ENCODE measurements around the gene ORAI1.
A peak's percentile ranks its signal among the peaks of the same experiment; 100 is the strongest.

Gene ORAI1

DNA sequence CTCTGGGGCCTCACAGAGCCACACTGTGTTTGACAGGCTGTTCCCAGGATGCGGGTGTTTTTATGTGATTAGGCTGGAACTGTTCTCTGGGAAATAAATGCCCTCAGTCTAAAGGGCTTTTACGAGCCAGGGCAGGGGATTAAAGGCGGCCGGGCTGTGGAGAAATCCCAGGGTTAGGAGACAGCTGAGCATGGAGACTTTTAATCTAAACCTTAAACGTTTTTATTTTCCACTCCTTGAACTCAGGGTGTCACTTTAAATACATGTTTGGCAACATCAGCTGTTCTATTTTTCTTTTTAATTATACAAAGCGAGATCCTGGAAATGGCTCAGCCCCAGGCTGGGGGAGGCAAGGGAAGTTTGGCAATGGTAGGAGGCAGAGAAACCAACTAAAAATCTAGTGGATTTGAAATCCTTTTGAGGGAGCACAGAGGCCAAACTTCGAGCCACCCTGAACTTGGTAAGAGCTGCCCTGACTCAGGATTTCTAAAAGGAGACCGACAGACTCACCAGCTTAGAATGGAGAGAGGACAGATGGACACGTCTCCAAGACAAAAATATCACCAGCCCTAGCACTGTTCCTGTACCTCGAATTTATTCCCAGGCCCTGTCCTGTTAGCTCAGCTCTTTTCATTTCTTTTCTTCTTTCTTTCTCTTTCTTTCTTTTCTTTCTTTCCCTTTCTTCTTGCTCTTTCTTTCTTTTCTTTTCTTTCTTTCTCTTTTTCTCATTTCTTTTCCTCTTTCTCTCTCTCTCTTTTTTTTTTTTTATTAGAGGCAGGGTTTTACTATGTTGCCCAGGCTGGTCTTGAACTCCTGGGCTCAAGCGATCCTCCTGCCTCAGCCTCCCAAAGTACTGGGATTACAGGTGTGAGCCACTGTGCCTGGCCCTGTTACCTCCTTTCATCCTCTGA lies 15.8 kb upstream of the ORAI1 start:
- TF ChIP-seq, protein P1, sequence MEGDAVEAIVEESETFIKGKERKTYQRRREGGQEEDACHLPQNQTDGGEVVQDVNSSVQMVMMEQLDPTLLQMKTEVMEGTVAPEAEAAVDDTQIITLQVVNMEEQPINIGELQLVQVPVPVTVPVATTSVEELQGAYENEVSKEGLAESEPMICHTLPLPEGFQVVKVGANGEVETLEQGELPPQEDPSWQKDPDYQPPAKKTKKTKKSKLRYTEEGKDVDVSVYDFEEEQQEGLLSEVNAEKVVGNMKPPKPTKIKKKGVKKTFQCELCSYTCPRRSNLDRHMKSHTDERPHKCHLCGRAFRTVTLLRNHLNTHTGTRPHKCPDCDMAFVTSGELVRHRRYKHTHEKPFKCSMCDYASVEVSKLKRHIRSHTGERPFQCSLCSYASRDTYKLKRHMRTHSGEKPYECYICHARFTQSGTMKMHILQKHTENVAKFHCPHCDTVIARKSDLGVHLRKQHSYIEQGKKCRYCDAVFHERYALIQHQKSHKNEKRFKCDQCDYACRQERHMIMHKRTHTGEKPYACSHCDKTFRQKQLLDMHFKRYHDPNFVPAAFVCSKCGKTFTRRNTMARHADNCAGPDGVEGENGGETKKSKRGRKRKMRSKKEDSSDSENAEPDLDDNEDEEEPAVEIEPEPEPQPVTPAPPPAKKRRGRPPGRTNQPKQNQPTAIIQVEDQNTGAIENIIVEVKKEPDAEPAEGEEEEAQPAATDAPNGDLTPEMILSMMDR (IDR thresholded peaks at IDR 0.05; ENCODE audit: low read length, missing control alignments): no peak
- peak; percentile 34 for DNase-seq (ENCODE audit: low read depth)
- H3K4me3 ChIP-seq (replicated peaks; ENCODE audit: low read depth, low read length): no peak overlapping the region

DNA sequence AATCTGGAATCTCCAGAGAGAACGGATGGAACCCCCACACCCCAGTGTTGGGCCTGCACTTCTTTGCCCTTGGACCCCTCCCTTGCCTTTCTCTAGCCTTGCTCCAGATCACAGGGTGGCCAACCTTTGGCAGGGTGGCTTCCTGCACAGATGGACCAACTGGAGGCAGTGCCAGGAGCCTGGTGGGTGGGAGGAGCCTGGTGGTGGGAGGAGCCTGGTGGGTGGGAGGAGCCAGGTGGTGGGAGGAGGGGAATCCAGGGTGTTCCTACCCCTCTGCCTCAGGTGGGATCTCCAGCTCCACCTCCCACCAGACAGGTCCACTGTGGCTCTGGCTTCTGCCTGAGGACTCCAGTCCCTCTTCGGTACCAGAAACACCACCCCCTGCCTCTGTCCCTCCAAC lies 15.0 kb upstream of the ORAI1 start:
- no peak overlapping the region for H3K4me3 ChIP-seq (replicated peaks; ENCODE audit: low read depth, low read length)
- TF ChIP-seq, protein P1 (IDR thresholded peaks at IDR 0.05; ENCODE audit: low read length, missing control alignments): no peak
- DNase-seq (ENCODE audit: low read depth): no peak

DNA sequence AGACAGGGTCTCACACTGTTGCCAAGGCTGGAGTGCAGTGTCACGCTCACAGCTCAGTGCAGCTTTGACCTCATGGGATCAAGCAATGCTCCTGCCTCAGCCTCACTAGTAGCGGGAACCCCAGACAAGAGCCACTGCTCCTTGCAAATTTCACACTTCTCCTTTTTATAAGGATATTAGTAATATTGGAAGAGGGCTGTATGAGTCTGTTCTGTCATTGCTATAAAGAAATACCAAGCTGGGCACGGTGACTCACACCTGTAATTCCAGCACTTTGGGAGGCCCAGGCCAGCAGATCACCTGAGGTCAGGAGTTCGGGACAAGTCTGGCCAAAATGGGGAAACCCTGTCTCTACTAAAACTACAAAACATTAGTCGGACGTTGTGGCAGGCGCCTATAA lies 12.9 kb upstream of the ORAI1 start:
- TF ChIP-seq, protein P1 (IDR thresholded peaks at IDR 0.05; ENCODE audit: low read length, missing control alignments): no peak

DNA sequence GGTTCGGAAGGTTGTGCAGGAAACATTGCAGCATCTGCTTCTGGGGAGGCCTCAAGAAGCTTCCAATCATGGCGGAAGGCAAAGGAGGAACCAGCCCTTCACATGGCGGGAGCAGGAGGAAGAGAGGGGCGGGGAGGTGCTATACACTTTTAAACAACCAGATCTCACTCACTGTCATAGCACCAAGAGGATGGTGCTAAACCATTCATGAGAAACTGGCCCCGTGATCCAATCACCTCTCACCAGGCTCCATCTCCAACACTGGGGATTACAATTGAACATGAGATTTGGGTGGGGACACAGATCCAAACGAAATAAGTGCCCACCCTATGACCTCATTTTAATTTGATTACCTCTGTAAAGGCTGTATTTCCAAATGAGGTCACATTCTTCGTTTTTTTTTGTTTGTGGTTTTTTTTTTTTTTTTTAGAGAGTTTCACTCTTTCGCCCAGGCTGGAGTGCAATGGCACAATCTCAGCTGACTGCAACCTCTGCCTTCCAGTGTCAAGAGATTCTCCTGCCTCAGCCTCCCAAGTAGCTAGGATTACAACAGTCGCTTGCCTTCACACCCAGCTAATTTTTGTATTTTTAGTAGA lies 11.4 kb upstream of the ORAI1 start:
- no peak overlapping the region for H3K4me3 ChIP-seq (replicated peaks; ENCODE audit: low read depth, low read length)
- TF ChIP-seq, protein P1 (IDR thresholded peaks at IDR 0.05; ENCODE audit: low read length, missing control alignments): no peak
- DNase-seq (ENCODE audit: low read depth): no peak

More for the DNA sequence above, 12.9 kb upstream of the ORAI1 start:
- DNase-seq (ENCODE audit: low read depth): no peak
- no peak overlapping the region for H3K4me3 ChIP-seq (replicated peaks; ENCODE audit: low read depth, low read length)

DNA sequence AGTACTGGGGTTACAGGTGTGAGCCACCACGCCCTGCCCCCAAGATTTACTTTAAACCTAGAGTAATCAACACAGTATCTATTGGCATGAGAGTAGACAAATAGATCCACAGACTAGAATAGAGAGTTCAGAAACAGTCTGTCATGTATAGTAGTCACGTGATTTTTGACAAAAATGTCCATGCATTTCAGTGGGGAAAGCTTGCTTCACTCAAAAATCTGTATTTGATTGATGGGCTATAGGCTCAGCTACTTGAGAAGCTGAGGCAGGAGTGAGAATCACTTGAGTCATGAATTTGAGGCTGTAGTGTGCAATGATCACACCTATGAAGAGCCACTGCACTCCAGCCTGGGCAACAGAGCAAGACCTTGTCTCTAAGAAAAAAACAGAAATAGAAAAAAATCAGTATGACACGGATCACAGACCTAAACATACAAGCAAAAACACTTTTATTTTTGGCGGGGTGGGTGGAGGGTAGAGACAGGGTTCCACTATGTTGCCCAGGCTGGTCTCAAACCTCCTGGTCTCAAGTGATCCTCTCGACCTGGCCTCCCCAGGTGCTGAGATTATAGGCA lies 7.6 kb upstream of the ORAI1 start:
- no peak overlapping the region for H3K4me3 ChIP-seq (replicated peaks; ENCODE audit: low read depth, low read length)
- TF ChIP-seq, protein P1 (IDR thresholded peaks at IDR 0.05; ENCODE audit: low read length, missing control alignments): no peak
- DNase-seq (ENCODE audit: low read depth): no peak

DNA sequence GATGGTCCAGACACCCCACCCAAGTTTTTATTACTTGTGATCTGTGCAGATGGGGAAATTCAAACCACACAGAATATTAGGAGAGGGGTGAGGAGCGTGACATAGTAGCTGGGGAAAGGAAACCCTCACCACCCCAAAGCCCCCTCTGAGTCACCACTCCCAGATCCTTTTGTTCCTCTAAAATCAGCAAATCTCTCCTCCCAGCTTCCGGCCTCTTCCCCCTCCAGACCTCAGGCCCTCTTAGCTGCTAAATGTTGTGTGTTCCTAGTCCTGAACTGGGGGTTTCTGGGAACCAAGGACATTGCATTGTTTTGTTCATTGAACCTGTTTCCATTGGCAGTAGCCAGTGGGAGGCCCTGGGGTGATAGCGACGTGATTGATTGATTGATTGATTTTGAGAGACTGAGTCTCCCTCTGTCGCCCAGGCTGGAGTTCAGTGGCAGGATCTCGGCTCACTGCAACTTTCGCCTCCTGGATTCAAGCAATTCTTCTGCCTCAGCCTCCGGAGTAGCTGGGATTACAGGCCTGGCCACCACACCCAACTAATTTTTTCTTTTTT lies 5.9 kb upstream of the ORAI1 start:
- TF ChIP-seq, protein P1 (IDR thresholded peaks at IDR 0.05; ENCODE audit: low read length, missing control alignments): no peak
- no peak for DNase-seq (ENCODE audit: low read depth)
- no peak overlapping the region for H3K4me3 ChIP-seq (replicated peaks; ENCODE audit: low read depth, low read length)

Data from fibroblast of pulmonary artery (primary cell).